ENCODE results near the gene GMNN.

Gene GMNN

DNA sequence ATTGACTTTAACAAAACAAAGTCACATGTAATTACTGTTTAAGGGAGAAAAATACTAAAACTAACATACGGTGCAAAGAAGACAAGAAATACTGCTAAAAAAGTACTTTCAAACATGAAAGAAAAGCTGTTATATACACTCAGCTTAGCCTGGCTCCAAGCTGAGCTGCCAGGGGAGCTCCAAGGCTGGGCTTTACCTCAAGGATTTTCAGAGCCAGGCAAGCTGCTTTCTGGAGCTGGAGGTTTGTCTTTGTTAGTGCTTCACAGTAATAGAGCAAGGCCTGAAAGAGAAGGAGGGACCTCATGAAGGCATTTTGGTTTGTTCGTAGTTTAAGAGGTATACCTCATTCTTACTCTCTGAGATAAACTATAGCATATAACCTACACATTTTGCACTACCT, 43.6 kb downstream of the GMNN start:
- TF ChIP-seq, protein P1, sequence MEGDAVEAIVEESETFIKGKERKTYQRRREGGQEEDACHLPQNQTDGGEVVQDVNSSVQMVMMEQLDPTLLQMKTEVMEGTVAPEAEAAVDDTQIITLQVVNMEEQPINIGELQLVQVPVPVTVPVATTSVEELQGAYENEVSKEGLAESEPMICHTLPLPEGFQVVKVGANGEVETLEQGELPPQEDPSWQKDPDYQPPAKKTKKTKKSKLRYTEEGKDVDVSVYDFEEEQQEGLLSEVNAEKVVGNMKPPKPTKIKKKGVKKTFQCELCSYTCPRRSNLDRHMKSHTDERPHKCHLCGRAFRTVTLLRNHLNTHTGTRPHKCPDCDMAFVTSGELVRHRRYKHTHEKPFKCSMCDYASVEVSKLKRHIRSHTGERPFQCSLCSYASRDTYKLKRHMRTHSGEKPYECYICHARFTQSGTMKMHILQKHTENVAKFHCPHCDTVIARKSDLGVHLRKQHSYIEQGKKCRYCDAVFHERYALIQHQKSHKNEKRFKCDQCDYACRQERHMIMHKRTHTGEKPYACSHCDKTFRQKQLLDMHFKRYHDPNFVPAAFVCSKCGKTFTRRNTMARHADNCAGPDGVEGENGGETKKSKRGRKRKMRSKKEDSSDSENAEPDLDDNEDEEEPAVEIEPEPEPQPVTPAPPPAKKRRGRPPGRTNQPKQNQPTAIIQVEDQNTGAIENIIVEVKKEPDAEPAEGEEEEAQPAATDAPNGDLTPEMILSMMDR (conservative IDR thresholded peaks at IDR 0.05; ENCODE audit: low read length), result no peak
- no peak overlapping the region for H3K4me3 ChIP-seq (ENCODE audit: low read length)
- DNase-seq (ENCODE audit: low read depth), result no peak

DNA sequence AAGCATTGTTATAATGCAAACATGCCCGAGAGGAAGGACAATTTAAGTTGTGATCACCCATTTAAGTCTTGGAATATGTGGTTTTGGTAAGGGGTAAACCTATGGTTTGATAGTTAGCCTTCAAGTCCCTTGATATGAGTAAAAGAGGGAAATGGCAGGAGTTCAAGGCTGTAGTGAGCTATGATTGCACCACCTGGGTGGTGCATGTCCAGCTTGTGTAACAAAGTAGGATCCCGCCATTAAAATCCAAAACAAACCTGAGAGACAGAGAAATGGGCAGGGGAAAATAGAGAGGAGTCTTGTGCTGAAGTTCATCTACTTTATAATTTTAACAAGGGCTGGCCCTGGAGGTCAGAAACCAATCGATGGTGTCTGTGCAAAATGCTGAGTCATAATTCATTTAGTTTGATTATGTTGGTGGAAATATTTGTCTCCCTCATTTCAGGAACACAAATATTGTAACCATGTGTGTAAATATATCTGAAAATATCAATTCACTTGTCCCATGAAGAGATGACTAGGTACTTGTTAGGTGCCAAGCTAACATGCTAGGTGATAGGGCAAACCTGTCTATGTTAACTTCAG, 47.2 kb downstream of the GMNN start:
- TF ChIP-seq, protein P1 (conservative IDR thresholded peaks at IDR 0.05; ENCODE audit: low read length), result no peak

DNA sequence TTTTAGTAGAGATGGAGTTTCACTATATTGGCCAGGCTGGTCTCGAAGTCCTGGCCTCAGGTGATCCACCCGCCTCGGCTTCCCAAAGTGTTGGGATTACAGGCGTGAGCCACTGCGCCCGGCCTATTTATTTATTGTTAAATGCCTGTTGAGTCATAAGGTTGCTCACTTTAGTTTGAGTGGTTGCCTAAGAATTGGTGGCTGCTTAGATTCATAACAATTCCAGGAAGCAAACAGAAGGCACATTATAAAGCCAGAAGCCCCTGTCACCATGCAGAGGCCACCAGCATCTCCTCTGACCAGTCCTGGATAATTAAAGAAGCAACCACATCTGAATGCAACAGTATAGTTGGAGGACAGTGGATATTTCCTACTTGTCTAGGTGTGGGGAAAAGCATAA, 48.0 kb downstream of the GMNN start:
- TF ChIP-seq, protein P1 (conservative IDR thresholded peaks at IDR 0.05; ENCODE audit: low read length), result no peak
- DNase-seq (ENCODE audit: low read depth), result no peak

More for the DNA sequence above, 47.2 kb downstream of the GMNN start:
- DNase-seq (ENCODE audit: low read depth), result no peak
- H3K4me3 ChIP-seq (ENCODE audit: low read length), result no peak overlapping the region

DNA sequence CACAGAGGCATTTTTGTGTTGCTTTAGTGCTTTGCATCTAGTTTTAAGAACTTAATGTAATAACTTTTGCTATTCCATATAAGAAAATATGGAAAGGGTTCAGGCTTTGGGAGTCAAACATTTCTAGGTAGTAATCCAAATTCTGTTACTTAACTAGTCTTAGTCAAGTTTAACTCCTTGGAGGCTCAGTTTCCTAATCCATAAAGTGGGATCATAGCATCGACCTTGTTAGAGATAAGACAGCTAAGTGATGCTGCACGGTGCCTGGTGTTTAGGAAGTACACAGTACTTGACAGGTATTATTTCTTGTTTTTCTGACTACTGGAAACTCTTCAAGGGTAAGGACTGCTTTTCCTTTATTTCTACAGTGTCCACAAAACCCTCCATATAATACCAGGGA, 48.4 kb downstream of the GMNN start:
- TF ChIP-seq, protein P1 (conservative IDR thresholded peaks at IDR 0.05; ENCODE audit: low read length), result no peak
- no peak overlapping the region for H3K4me3 ChIP-seq (ENCODE audit: low read length)
- DNase-seq (ENCODE audit: low read depth), result no peak

More for the DNA sequence above, 48.0 kb downstream of the GMNN start:
- H3K4me3 ChIP-seq (ENCODE audit: low read length), result no peak overlapping the region

DNA sequence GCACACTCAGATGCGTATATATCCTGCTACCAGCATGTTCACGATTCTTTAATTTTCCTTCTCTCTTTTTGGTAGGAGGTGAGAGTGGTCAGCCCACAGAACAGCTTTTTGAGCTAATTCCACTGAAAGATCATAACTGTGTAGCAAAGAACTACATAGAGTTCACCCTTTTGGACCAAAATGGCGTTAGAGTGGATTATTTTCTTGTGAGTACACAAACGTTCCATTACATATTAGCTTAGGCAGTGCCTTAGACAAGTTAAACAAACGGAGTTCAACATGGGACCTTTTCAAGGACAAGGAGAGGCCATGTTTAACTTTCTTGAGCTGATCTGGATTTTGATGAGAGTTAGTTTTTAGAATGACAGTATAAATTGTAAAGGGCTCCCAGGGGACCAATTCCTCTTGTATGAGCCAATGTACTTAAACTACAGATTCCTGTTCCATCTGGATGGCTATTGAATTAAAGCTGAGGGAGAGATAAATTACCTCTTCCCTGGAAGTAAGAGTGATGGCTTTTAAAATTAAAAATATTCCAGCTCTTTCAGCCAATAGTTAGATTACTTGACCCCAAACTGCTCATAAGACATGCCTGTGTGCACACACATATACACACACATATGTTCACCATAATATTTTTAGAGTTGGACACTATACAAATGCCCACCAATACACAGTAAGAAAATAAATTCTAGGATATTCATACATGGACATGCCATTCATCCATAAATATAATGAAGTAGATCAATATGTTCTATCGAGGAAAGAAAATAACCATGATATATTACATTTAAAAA, 49.6 kb downstream of the GMNN start:
- no peak for DNase-seq (ENCODE audit: low read depth)
- no peak overlapping the region for H3K4me3 ChIP-seq (ENCODE audit: low read length)
- TF ChIP-seq, protein P1 (conservative IDR thresholded peaks at IDR 0.05; ENCODE audit: low read length), result no peak

DNA sequence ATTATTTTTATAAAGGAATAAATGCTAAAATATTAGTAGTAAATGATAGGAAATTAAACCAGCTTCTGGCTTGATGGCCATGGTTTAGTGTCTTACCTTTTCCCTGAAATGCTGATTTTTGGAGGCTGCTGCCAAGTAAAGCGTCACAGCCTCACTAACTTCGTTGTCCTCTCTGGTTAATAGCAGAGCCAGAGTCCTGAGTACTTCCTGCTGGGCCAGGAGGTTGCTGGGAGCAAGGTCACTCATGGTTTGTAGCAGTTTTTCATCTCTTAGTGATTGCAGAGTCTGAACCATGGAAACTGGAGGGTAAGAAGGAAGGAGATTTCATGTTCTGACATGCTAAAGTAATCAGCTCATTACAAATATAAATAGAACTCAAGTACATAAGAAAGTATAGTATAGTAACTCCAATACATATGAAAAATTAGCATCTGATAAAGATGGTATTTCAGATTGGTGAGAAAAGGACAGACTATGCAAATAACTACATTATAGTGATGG, 50.4 kb downstream of the GMNN start:
- no peak overlapping the region for H3K4me3 ChIP-seq (ENCODE audit: low read length)
- TF ChIP-seq, protein P1 (conservative IDR thresholded peaks at IDR 0.05; ENCODE audit: low read length), result no peak
- no peak for DNase-seq (ENCODE audit: low read depth)

DNA sequence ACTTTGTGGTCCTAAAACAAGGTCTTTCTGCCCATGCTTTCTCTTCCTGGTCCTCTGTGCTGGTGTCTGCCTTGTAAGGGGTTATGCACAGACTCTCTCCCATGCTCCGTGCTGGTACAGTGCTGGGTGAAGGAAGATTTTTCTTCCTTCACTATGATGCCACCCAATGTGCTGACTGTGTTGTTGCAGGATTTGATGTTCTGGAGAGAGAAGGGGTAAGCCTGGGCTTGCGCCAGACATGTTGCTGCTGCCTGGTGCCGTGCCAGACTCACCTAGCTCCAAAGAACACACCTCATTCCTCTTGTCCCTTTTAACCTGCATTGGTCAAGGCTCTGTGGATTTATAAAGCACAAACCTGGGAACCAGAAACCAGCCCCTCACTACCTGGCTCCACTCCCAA, 52.4 kb downstream of the GMNN start:
- no peak for DNase-seq (ENCODE audit: low read depth)
- TF ChIP-seq, protein P1 (conservative IDR thresholded peaks at IDR 0.05; ENCODE audit: low read length), result no peak
- H3K4me3 ChIP-seq (ENCODE audit: low read length), result no peak overlapping the region

Measured in AG10803 (cell line).